WTC11 (cell line): Measurements from ENCODE around the gene FGR. TPM values are rescaled to one million over a fixed set of nuclear protein-coding genes. Genes with fewer than 3 reads are reported as not detected.

Experiments
- ATAC-seq: fragments of 200-7000 bp; cut with Tn5 transposase; 2 replicates; pipeline ENCODE4 v1.10.0; 2021; ENCODE audit warnings: mild to moderate bottlenecking, moderate library complexity
- CTCF ChIA-PET: fragments of 300-600 bp; sonication (Branson Sonifier 250); formaldehyde crosslinking; loops from one replicate; lab custom pipeline; 2021; ENCODE audit warnings: antibody characterized with exemption; lab: Charles Lee
- POLR2A ChIA-PET: fragments of 350-600 bp; sonication (Branson Sonifier 250); formaldehyde crosslinking; loops from one replicate; lab custom pipeline; 2021; ENCODE audit warnings: antibody characterized with exemption; lab: Charles Lee
- DNase-seq: peaks from one replicate; pipeline ENCODE4 v3.0.0; 2021; ENCODE audit warnings: low spot score
- H3K27ac Mint-ChIP-seq: 2 replicates; pipeline ENCODE4 v1.8.0; 2021; ENCODE audit warnings: mixed read lengths
- H3K27me3 Mint-ChIP-seq: 2 replicates; pipeline ENCODE4 v1.8.0; 2021; ENCODE audit warnings: low read depth, mild to moderate bottlenecking, moderate library complexity, mixed read lengths
- H3K36me3 Mint-ChIP-seq: 2 replicates; pipeline ENCODE4 v1.8.0; 2021; ENCODE audit warnings: mixed read lengths
- H3K4me1 Mint-ChIP-seq: 2 replicates; pipeline ENCODE4 v1.8.0; 2022; ENCODE audit warnings: mixed read lengths
- H3K4me3 Mint-ChIP-seq: 2 replicates; pipeline ENCODE4 v1.8.0; 2021; ENCODE audit warnings: mild to moderate bottlenecking, moderate library complexity, mixed read lengths
- H3K9me3 Mint-ChIP-seq: 2 replicates; pipeline ENCODE4 v1.8.0; 2021; ENCODE audit warnings: mixed read lengths
- CBFB ChIP-seq: sonication (generic); formaldehyde crosslinking; IDR thresholded peaks from 2 replicates; pipeline ENCODE4 v1.8.1; 2022; ENCODE audit warnings: mild to moderate bottlenecking, low read depth, missing genetic modification reagents
- ESRRA ChIP-seq: sonication (generic); formaldehyde crosslinking; IDR thresholded peaks from 2 replicates; pipeline ENCODE4 v1.8.1; 2022; ENCODE audit warnings: mild to moderate bottlenecking, missing genetic modification reagents, borderline replicate concordance
- FOXK1 ChIP-seq: sonication (generic); formaldehyde crosslinking; IDR thresholded peaks from 2 replicates; pipeline ENCODE4 v1.8.0; 2022; ENCODE audit warnings: mild to moderate bottlenecking, moderate library complexity, missing genetic modification reagents
- PRRX2 ChIP-seq: fragments of 250-450 bp; sonication (Bioruptor Pico); IDR thresholded peaks from 2 replicates; pipeline ENCODE4 v1.8.0; 2021; ENCODE audit warnings: mild to moderate bottlenecking
- SP1 ChIP-seq: sonication (generic); formaldehyde crosslinking; conservative IDR thresholded peaks from 2 replicates; pipeline ENCODE4 v1.8.1; 2022; ENCODE audit warnings: missing genetic modification reagents
- ZNF416 ChIP-seq: fragments of 250-450 bp; sonication (Bioruptor Pico); IDR thresholded peaks from 2 replicates; pipeline ENCODE4 v1.9.0; 2021; ENCODE audit warnings: mild to moderate bottlenecking, inconsistent platforms
- ZNF671 ChIP-seq: fragments of 250-450 bp; sonication (Bioruptor Pico); IDR thresholded peaks from 2 replicates; pipeline ENCODE4 v1.8.0; 2021; ENCODE audit warnings: mild to moderate bottlenecking
- total RNA-seq: library from RNA; stranded (reverse); gene quantifications from 3 replicates; pipeline ENCODE4 v1.2.3, GENCODE V29; 2021
- TF ChIP-seq, protein P1 (sequence below): sonication (generic); formaldehyde crosslinking; IDR thresholded peaks from 2 replicates; pipeline ENCODE4 v1.8.1; 2023; ENCODE audit warnings: mild to moderate bottlenecking, missing genetic modification reagents
- TF ChIP-seq, protein P2 (sequence below): sonication (generic); formaldehyde crosslinking; IDR thresholded peaks from 2 replicates; pipeline ENCODE4 v1.8.1; 2023; ENCODE audit warnings: mild to moderate bottlenecking, missing genetic modification reagents, moderate library complexity
- TF ChIP-seq, protein P3 (sequence below): sonication (generic); formaldehyde crosslinking; conservative IDR thresholded peaks from 2 replicates; pipeline ENCODE4 v1.8.1; 2023; ENCODE audit warnings: mild to moderate bottlenecking, low read depth, missing genetic modification reagents, moderate library complexity

Gene FGR
- total RNA-seq, 1 experiment from 2014 or later, result 0.77 TPM

DNA sequence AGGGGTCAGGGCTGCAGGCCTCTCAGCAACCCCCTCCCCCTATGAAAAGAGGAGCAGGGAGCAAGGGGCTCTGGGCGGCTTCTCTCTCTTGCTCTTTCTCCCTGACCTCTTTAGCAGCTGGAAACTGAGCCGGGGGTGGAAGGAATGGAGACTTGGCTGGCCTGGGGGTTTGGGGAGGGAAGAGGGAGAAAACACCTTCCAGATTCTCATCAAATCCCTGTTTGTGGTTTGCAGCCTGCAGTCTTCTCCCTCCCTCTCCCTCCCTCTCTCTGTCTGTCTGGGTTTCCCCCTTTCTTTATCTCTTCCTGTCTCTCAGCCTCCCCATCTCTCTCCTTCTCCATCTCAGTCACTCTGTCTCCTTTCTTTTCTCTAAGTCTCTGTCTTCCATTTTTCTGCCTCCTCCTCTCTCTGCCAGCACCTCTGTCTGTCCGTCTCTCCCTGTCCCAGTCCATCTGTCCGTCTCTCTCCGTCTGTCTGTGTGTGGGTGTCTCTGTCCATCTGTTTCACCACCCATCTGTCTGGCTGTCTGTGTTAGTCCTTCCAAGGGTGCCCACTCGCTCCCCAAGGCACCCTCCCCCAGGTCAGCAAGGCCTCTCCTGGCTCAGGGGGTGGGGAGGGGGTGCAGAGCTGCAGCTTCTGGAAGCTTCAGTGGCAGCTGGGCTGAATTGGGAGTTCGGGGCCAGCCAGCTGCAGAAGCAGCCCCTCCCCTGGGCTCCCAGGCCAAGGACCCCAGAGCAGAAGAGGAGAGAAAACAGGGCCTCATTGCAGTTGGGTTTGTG, 37.3 kb downstream of the FGR start:
- peaks cover 29% of the 10 kb centered on the region for H3K4me1 Mint-ChIP-seq
- no peaks in the 10 kb centered on the region for H3K36me3 Mint-ChIP-seq
- no peaks in the 10 kb centered on the region for H3K27me3 Mint-ChIP-seq
- POLR2A ChIA-PET, result interaction anchor here (1.5 kb wide), 1 partner anchor 28 kb away, joined by 5 read pairs; no protein-coding TSS in a partner anchor
- ATAC-seq (no peak), DNase-seq (no peak)
- CTCF ChIA-PET, result interaction anchor here (1.8 to 13.6 kb wide), 4 partner anchors 14 to 108 kb away, joined by 5 to 376 read pairs (median 204); partner anchors contain the start of gene WASF2
- no peak for TF ChIP-seq CBFB (CRISPR knock-in tag)
- TF ChIP-seq ZNF416 (CRISPR knock-in tag), result no peak
- TF ChIP-seq, protein P1, sequence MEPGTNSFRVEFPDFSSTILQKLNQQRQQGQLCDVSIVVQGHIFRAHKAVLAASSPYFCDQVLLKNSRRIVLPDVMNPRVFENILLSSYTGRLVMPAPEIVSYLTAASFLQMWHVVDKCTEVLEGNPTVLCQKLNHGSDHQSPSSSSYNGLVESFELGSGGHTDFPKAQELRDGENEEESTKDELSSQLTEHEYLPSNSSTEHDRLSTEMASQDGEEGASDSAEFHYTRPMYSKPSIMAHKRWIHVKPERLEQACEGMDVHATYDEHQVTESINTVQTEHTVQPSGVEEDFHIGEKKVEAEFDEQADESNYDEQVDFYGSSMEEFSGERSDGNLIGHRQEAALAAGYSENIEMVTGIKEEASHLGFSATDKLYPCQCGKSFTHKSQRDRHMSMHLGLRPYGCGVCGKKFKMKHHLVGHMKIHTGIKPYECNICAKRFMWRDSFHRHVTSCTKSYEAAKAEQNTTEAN (CRISPR knock-in tag), result no peak
- H3K27ac Mint-ChIP-seq, result peak overlapping the region; percentile 75; the same call in 1 of the 2 replicates
- H3K9me3 Mint-ChIP-seq, result no peaks in the 10 kb centered on the region
- H3K4me3 Mint-ChIP-seq, result no peak overlapping the region

DNA sequence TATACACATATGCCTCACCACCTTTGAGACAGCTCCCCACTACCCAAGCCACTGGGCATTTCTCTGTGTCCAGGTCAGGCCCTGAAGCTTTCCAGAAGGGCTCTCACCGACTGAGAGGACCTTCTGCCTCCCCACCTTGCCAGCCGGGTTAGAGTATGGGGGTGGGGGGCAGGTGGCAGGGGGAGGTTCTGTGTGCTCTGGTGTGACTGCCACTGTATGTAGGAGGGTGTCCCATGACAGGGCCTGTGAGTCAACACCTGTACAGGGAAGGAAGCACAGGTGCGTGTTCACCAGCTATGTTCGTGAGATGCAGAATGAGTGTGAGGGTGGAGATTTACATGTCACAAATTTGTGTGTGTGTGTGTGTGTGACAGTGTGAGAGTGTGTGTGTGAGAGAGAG, 38.0 kb downstream of the FGR start:
- Mint-ChIP-seq H3K4me3 (no peak overlapping the region), H3K9me3 (no peaks in the 10 kb centered on the region), H3K27me3 (no peaks in the 10 kb centered on the region), H3K36me3 (no peaks in the 10 kb centered on the region), H3K4me1 (peaks cover 29% of the 10 kb centered on the region), H3K27ac (no peak overlapping the region)
- POLR2A ChIA-PET, result interaction anchor here (0.9 to 1.5 kb wide), 2 partner anchors 24 to 27 kb away, joined by 3 to 5 read pairs; no protein-coding TSS in a partner anchor
- no peak for DNase-seq
- CTCF ChIA-PET, result interaction anchor here (3.0 to 13.6 kb wide), 2 partner anchors 26 to 41 kb away, joined by 25 to 366 read pairs; no protein-coding TSS in a partner anchor
- ATAC-seq, result no peak
- TF ChIP-seq ESRRA (CRISPR knock-in tag) (no peak), ZNF671 (no peak)

DNA sequence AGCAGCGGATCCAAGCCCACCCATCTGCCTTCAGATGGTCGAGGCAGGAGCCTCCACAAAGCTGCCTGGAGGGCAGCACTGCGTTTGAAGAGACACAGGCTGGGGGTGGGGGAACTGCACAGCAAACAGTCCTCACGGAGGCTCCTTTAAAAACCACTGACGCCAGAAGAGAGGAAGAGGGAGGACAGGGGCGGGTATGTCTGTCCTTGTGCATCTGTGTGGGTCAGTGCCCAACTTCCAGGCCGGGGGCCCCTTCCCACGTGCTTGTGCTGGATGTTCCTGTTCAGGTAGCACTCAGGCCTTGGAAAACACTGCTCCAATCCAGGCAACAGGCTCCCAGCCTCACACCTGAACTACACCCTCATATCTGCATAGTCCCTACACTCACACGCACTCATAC, 38.7 kb downstream of the FGR start:
- CTCF ChIA-PET, result interaction anchor here (3.0 to 13.6 kb wide), 2 partner anchors 25 to 40 kb away, joined by 25 to 366 read pairs; no protein-coding TSS in a partner anchor
- Mint-ChIP-seq H3K4me1 (peaks cover 29% of the 10 kb centered on the region), H3K36me3 (no peaks in the 10 kb centered on the region), H3K27me3 (no peaks in the 10 kb centered on the region)
- POLR2A ChIA-PET, result interaction anchor here (0.9 kb wide), 1 partner anchor 24 kb away, joined by 3 read pairs; no protein-coding TSS in a partner anchor
- no peak for DNase-seq
- TF ChIP-seq FOXK1 (CRISPR knock-in tag), result no peak
- no peak for TF ChIP-seq PRRX2
- TF ChIP-seq, protein P2, sequence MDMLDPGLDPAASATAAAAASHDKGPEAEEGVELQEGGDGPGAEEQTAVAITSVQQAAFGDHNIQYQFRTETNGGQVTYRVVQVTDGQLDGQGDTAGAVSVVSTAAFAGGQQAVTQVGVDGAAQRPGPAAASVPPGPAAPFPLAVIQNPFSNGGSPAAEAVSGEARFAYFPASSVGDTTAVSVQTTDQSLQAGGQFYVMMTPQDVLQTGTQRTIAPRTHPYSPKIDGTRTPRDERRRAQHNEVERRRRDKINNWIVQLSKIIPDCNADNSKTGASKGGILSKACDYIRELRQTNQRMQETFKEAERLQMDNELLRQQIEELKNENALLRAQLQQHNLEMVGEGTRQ, result no peak
- TF ChIP-seq, all 79 proteins: peak for 0
- Mint-ChIP-seq H3K9me3 (no peaks in the 10 kb centered on the region), H3K27ac (no peak overlapping the region), H3K4me3 (no peak overlapping the region)
- ATAC-seq, result no peak

DNA sequence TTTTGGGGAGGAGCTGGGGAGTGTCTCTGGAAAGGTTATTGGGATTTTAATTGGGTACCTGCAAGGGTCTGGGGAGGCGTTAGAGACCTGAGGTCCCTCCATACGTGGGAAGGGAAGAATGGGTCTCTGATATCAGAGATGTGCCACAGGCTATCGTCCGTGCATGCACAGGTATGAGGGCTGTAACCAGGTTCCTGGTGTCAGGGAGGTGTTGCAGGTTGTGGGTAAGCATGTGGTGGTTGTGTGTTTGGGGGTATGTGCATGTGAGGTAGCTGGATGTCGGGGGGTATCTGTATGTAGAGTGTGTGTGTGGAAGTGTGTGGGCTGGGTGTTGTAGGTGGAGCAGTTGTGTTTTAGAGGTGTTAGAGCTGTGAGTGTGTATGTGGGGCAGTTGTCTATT, 39.4 kb downstream of the FGR start:
- Mint-ChIP-seq H3K27ac (no peak overlapping the region), H3K27me3 (no peaks in the 10 kb centered on the region), H3K9me3 (no peaks in the 10 kb centered on the region), H3K36me3 (no peaks in the 10 kb centered on the region), H3K4me1 (peaks cover 25% of the 10 kb centered on the region), H3K4me3 (no peak overlapping the region)
- DNase-seq, result no peak
- TF ChIP-seq, protein P3, sequence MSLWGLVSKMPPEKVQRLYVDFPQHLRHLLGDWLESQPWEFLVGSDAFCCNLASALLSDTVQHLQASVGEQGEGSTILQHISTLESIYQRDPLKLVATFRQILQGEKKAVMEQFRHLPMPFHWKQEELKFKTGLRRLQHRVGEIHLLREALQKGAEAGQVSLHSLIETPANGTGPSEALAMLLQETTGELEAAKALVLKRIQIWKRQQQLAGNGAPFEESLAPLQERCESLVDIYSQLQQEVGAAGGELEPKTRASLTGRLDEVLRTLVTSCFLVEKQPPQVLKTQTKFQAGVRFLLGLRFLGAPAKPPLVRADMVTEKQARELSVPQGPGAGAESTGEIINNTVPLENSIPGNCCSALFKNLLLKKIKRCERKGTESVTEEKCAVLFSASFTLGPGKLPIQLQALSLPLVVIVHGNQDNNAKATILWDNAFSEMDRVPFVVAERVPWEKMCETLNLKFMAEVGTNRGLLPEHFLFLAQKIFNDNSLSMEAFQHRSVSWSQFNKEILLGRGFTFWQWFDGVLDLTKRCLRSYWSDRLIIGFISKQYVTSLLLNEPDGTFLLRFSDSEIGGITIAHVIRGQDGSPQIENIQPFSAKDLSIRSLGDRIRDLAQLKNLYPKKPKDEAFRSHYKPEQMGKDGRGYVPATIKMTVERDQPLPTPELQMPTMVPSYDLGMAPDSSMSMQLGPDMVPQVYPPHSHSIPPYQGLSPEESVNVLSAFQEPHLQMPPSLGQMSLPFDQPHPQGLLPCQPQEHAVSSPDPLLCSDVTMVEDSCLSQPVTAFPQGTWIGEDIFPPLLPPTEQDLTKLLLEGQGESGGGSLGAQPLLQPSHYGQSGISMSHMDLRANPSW (CRISPR knock-in tag), result no peak
- no peak for TF ChIP-seq SP1 (CRISPR knock-in tag)
- ATAC-seq, result no peak
- ChIA-PET CTCF (interaction anchor here (1.1 to 13.6 kb wide), 4 partner anchors 10 to 39 kb away, joined by 3 to 366 read pairs (median 14); no protein-coding TSS in a partner anchor), POLR2A (interaction anchor here (0.8 kb wide), 1 partner anchor 139 kb away, joined by 8 read pairs; no protein-coding TSS in a partner anchor)
